Measurements from ENCODE around the gene NTSR1. TPM values are rescaled to one million over a fixed set of nuclear protein-coding genes. Genes with fewer than 3 reads are reported as not detected.

NTSR1 gene
- total and polyA plus RNA-seq, 2 donors (not counting 1 experiment from before 2014, with no cell fraction given): not detected

GRCh38 chr20:62724692-62725595, 16.3 kb downstream of the NTSR1 start:
- H3K79me2 ChIP-seq (ENCODE audit: control insufficient read depth, insufficient read depth, low read length): no peaks in the 10 kb centered on the region
- no peak overlapping the region for H2AFZ ChIP-seq (ENCODE audit: insufficient read depth, low read depth, low read length, poor library complexity, severe bottlenecking)
- ATAC-seq (ENCODE audit: low read depth) (no peak), DNase-seq (no peak)
- no peak overlapping the region for H3K4me3 ChIP-seq (ENCODE audit: control extremely low read depth in 1 of 5, extremely low read depth in 1 of 5, insufficient read depth in 1 of 5, low read depth in 2 of 5, low read length in 4 of 5)
- Mint-ChIP-seq H3K27me3 (peaks cover 28% of the 10 kb centered on the region), H3K27ac (no peak overlapping the region), H3K9me3 (ENCODE audit: insufficient read depth) (peaks cover 10% of the 10 kb centered on the region), H3K4me1 (peaks cover 1% of the 10 kb centered on the region), H3K4me3 (no peak overlapping the region)
- H3K9ac ChIP-seq (ENCODE audit: low read length): no peak overlapping the region
- H3K4me2 ChIP-seq (replicated peaks; ENCODE audit: low read depth, low read length, poor library complexity, severe bottlenecking): no peak overlapping the region
- WGBS (ENCODE audit: insufficient coverage): 81% methylated on average over 20 of the region's 24 CpGs
- peaks cover 0 to 33% (median 2%) of the 10 kb centered on the region in 4 experiments for H3K27me3 ChIP-seq (replicated peaks in 1 of 4; ENCODE audit: control extremely low read depth in 1 of 4, control insufficient read depth in 3 of 4, insufficient read depth in 4 of 4, low read length in 3 of 4)
- H3K36me3 ChIP-seq (replicated peaks in 1 of 2; ENCODE audit: control extremely low read depth in 1 of 2, control insufficient read depth in 1 of 2, extremely low read depth in 1 of 2, insufficient read depth in 2 of 2, low read length in 1 of 2): no peaks in the 10 kb centered on the region
- intact Hi-C loops (cut with micrococcal nuclease): no loop called here
- POLR2A ChIA-PET: no interaction called here
- no peaks in the 10 kb centered on the region for H4K20me1 ChIP-seq (ENCODE audit: control insufficient read depth, insufficient read depth, low read length, poor library complexity, severe bottlenecking)
- CTCF ChIA-PET: no interaction called here
- no peak for TF ChIP-seq EZH2 (IDR thresholded peaks at IDR 0.05; ENCODE audit: borderline replicate concordance, insufficient read depth, low read depth, low read length, poor library complexity, severe bottlenecking)
- H3K27ac ChIP-seq (ENCODE audit: low read length in 2 of 2): no peak overlapping the region
- peaks cover 0 to 21% (median 14%) of the 10 kb centered on the region in 3 donors for H3K9me3 ChIP-seq (ENCODE audit: control extremely low read depth in 1 of 3, control insufficient read depth in 2 of 3, insufficient read depth in 1 of 3, low read length in 2 of 3)
- peaks cover 0 to 6% of the 10 kb centered on the region in 2 donors for H3K4me1 ChIP-seq (ENCODE audit: control insufficient read depth in 2 of 2, insufficient read depth in 2 of 2, low read length in 2 of 2)

GRCh38 chr20:62725596-62726268, 17.1 kb downstream of the NTSR1 start:
- intact Hi-C loops (cut with micrococcal nuclease): no loop called here
- H4K20me1 ChIP-seq (ENCODE audit: control insufficient read depth, insufficient read depth, low read length, poor library complexity, severe bottlenecking): no peaks in the 10 kb centered on the region
- H3K4me1 ChIP-seq (ENCODE audit: control insufficient read depth in 2 of 2, insufficient read depth in 2 of 2, low read length in 2 of 2): peaks cover 0 to 6% of the 10 kb centered on the region in 2 donors
- Mint-ChIP-seq H3K4me3 (no peak overlapping the region), H3K27me3 (peaks cover 32% of the 10 kb centered on the region), H3K4me1 (peaks cover 1% of the 10 kb centered on the region), H3K9me3 (ENCODE audit: insufficient read depth) (peaks cover 5% of the 10 kb centered on the region), H3K27ac (no peak overlapping the region)
- peaks cover 0 to 18% (median 13%) of the 10 kb centered on the region in 3 donors for H3K9me3 ChIP-seq (ENCODE audit: control extremely low read depth in 1 of 3, control insufficient read depth in 2 of 3, insufficient read depth in 1 of 3, low read length in 2 of 3)
- no peaks in the 10 kb centered on the region for H3K79me2 ChIP-seq (ENCODE audit: control insufficient read depth, insufficient read depth, low read length)
- no peak overlapping the region for H3K4me3 ChIP-seq (ENCODE audit: control extremely low read depth in 1 of 5, extremely low read depth in 1 of 5, insufficient read depth in 1 of 5, low read depth in 2 of 5, low read length in 4 of 5)
- 92% methylated on average over 10 of the region's 15 CpGs for WGBS (ENCODE audit: insufficient coverage)
- no peak overlapping the region for H3K4me2 ChIP-seq (replicated peaks; ENCODE audit: low read depth, low read length, poor library complexity, severe bottlenecking)
- H3K9ac ChIP-seq (ENCODE audit: low read length): no peak overlapping the region
- no peak for DNase-seq
- no peak for TF ChIP-seq EZH2 (IDR thresholded peaks at IDR 0.05; ENCODE audit: borderline replicate concordance, insufficient read depth, low read depth, low read length, poor library complexity, severe bottlenecking)
- TF ChIP-seq CTCF (IDR thresholded peaks at IDR 0.05): no peak
- POLR2A ChIA-PET: no interaction called here
- no peak overlapping the region for H2AFZ ChIP-seq (ENCODE audit: insufficient read depth, low read depth, low read length, poor library complexity, severe bottlenecking)
- H3K36me3 ChIP-seq (replicated peaks in 1 of 2; ENCODE audit: control extremely low read depth in 1 of 2, control insufficient read depth in 1 of 2, extremely low read depth in 1 of 2, insufficient read depth in 2 of 2, low read length in 1 of 2): no peaks in the 10 kb centered on the region
- no peak for ATAC-seq (ENCODE audit: low read depth)
- CTCF ChIA-PET: no interaction called here
- H3K27me3 ChIP-seq (replicated peaks in 1 of 4; ENCODE audit: control extremely low read depth in 1 of 4, control insufficient read depth in 3 of 4, insufficient read depth in 4 of 4, low read length in 3 of 4): peaks cover 0 to 33% (median 2%) of the 10 kb centered on the region in 4 experiments
- H3K27ac ChIP-seq (ENCODE audit: low read length in 2 of 2): no peak overlapping the region

All from B cell (primary cell).